ENCODE data around the gene MGA.

The MGA gene

DNA sequence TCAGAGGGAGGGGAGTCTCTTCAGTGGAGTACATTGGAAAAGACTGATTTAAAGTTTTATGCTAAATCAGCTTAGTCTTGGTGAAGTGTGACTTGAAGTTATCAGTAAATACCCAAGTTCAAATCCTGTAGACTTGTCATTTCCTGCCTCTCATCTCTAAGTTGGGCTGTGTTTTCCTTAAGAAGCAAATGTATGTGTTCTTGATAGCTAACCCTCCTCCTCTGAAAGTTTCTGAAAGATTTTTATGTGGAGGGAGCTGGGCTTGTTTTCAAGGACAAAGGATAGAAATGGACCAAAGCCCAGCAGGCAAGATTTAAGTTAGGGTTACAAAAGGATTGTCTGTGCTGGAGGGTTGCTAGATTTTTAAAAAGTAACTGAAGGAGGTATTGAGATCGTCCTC lies 118.3 kb downstream of the MGA start:
- no peaks in the 10 kb centered on the region for H3K27me3 ChIP-seq (replicated peaks)
- no peak overlapping the region for H3K27ac ChIP-seq
- no peaks in the 10 kb centered on the region for H3K36me3 ChIP-seq (replicated peaks)
- no peak overlapping the region for H3K4me3 ChIP-seq (ENCODE audit: low read depth, low read length)
- TF ChIP-seq, protein P1, sequence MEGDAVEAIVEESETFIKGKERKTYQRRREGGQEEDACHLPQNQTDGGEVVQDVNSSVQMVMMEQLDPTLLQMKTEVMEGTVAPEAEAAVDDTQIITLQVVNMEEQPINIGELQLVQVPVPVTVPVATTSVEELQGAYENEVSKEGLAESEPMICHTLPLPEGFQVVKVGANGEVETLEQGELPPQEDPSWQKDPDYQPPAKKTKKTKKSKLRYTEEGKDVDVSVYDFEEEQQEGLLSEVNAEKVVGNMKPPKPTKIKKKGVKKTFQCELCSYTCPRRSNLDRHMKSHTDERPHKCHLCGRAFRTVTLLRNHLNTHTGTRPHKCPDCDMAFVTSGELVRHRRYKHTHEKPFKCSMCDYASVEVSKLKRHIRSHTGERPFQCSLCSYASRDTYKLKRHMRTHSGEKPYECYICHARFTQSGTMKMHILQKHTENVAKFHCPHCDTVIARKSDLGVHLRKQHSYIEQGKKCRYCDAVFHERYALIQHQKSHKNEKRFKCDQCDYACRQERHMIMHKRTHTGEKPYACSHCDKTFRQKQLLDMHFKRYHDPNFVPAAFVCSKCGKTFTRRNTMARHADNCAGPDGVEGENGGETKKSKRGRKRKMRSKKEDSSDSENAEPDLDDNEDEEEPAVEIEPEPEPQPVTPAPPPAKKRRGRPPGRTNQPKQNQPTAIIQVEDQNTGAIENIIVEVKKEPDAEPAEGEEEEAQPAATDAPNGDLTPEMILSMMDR (IDR thresholded peaks at IDR 0.05; ENCODE audit: low read depth, low read length, missing control alignments) = no peak
- in situ Hi-C loops (cut with HindIII; ENCODE audit: low pct_ligation_motif_present, low sequenced_read_pairs) = no loop called here
- DNase-seq = no peak

DNA sequence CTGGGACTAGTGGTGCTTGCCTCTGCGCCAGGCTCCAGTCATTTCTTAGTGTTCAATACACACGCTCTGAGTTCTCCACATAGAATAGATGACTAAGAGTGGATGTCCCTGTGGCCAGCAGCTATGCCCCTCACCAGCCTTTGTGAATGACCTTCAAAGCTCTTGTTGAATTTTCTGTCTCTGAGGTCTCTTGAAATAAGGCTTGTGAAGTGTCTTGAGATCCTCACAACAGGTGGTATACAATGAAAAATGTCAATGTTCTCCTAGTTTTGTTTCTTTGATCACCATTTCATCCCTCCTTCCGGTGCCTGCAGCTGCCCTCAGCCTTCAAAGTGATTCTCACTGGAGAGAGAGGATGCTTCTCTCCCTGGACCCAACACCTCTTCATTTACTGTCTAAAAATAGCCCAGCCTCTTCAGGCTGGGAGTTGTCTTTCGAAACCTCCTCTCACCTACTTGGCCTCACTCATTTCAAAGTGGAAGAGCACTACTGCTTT lies 119.5 kb downstream of the MGA start:
- in situ Hi-C loops (cut with HindIII; ENCODE audit: low pct_ligation_motif_present, low sequenced_read_pairs) = no loop called here
- TF ChIP-seq, protein P1 (IDR thresholded peaks at IDR 0.05; ENCODE audit: low read depth, low read length, missing control alignments) = no peak

DNA sequence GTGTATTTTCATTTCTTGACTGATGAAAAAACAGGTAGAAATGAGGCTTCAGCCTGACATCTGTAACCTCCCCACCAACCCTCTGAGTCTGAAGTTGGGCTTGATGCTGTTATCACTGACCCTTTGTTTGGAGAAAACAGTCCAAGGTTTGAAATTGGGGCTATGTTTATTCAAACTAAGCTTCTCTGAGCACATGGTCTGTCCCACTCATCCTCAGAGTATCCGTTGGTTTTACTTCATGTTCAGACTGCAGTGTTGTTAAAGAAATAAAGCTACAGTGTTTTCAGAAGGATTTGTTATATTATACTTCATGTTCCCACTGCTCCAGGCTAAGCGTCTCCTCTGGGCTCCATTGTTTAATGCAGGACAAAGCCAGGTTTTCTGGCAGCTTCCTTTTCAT lies 120.1 kb downstream of the MGA start:
- Histone ChIP-seq H3K27me3 (replicated peaks) (no peaks in the 10 kb centered on the region), H3K36me3 (replicated peaks) (no peaks in the 10 kb centered on the region), H3K4me3 (ENCODE audit: low read depth, low read length) (no peak overlapping the region), H3K27ac (no peak overlapping the region)
- in situ Hi-C loops (cut with HindIII; ENCODE audit: low pct_ligation_motif_present, low sequenced_read_pairs) = no loop called here
- DNase-seq = no peak
- TF ChIP-seq, protein P1 (IDR thresholded peaks at IDR 0.05; ENCODE audit: low read depth, low read length, missing control alignments) = no peak

More for the DNA sequence above, 119.5 kb downstream of the MGA start:
- Histone ChIP-seq H3K27ac (no peak overlapping the region), H3K27me3 (replicated peaks) (no peaks in the 10 kb centered on the region), H3K4me3 (ENCODE audit: low read depth, low read length) (no peak overlapping the region), H3K36me3 (replicated peaks) (no peaks in the 10 kb centered on the region)
- no peak for DNase-seq

DNA sequence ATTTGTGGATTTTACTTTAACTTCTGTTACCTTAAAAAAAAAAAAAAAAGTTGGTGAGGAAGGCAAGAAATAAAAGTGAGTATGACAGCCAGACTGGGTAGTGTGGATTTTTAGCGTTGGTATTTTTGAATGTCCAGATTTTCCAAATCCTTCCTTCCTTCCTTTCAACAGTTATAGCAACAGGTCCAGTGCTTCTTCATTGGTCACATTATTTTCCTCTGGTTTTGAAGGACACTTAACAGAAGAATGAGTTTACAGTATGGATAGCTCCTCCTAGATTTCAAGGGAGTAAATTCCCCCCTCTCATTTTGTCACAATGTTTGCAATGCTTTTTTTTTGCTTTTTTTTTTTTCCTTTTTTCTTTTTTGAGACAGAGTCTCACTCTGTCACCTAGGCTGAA lies 120.5 kb downstream of the MGA start:
- no peaks in the 10 kb centered on the region for H3K36me3 ChIP-seq (replicated peaks)
- in situ Hi-C loops (cut with HindIII; ENCODE audit: low pct_ligation_motif_present, low sequenced_read_pairs) = no loop called here
- TF ChIP-seq, protein P1 (IDR thresholded peaks at IDR 0.05; ENCODE audit: low read depth, low read length, missing control alignments) = no peak
- no peaks in the 10 kb centered on the region for H3K27me3 ChIP-seq (replicated peaks)
- no peak for DNase-seq
- no peak overlapping the region for H3K4me3 ChIP-seq (ENCODE audit: low read depth, low read length)
- H3K27ac ChIP-seq = no peak overlapping the region

DNA sequence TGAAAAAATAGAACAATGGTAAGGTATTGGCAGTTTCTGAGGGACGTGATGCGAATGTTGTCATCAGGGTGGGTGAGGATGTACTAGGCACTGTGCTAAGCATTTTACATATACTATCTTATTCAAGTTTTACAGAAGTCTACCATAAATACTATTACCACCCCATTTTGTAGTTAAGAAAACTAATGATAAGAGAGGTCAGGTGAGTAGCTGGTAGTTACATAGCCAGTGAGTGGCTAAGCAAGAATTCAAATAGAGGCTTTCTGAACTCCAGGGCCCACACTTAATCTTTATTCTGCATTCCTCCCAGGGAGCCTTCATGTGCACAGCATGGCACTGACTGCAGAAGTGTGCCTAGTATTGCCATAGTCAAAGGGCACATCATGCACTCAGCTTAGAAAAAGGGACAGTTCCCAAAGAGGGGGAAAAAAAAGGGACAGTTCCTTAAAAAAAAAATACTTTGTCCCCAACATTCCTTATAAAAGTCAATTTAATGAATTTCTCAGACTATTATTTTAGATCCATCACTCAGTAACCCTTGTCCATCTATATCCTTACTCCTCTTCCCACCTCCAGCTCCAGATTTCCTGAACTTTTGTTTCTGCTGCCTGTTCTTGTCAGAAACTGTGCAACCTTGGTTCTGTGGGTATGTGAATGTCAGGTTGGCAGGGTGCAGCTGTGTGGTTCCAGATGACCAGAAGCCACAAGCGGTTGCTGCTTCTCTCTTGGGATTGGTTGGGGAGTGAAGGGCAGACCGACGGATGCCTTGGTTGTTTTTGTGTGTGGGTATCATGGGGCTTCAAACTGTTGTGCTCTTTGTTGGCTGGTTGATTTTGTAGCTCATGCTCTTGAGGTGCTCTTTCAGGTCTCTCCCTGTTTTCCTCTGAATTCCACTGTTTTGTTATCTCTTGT lies 122.4 kb downstream of the MGA start:
- DNase-seq = no peak
- Histone ChIP-seq H3K36me3 (replicated peaks) (no peaks in the 10 kb centered on the region), H3K27ac (no peak overlapping the region), H3K4me3 (ENCODE audit: low read depth, low read length) (no peak overlapping the region), H3K27me3 (replicated peaks) (no peaks in the 10 kb centered on the region)
- in situ Hi-C loops (cut with HindIII; ENCODE audit: low pct_ligation_motif_present, low sequenced_read_pairs) = no loop called here
- TF ChIP-seq, protein P1 (IDR thresholded peaks at IDR 0.05; ENCODE audit: low read depth, low read length, missing control alignments) = no peak

All from brain microvascular endothelial cell (primary cell).